GM23338 (cell line): ENCODE data around the gene AOAH. TPM values are rescaled to one million over a fixed set of nuclear protein-coding genes. Genes with fewer than 3 reads are reported as not detected.
A peak's percentile ranks its signal among the peaks of the same experiment; 100 is the strongest.

Source experiments
- ATAC-seq: fragments of 200-7000 bp; cut with Tn5 transposase; 3 replicates; pipeline ENCODE4 v1.9.1; 2020
- DNase-seq: peaks from one replicate; pipeline ENCODE4 v3.0.0-alpha.2; 2015; ENCODE audit warnings: low spot score
- H2AFZ ChIP-seq: fragments of 200-600 bp; sonication (generic); 2 replicates; pipeline ENCODE4 v1.8.0; 2016; ENCODE audit warnings: antibody characterized with exemption, mild to moderate bottlenecking, moderate library complexity
- H3F3A ChIP-seq: fragments of 200-600 bp; sonication (generic); replicated peaks from 2 replicates; pipeline ENCODE4 v1.8.0; 2017; ENCODE audit warnings: antibody characterized with exemption, mixed run types, low read depth
- H3K27ac ChIP-seq: fragments of 200-600 bp; sonication (generic); 2 replicates; pipeline ENCODE4 v1.6.1; 2016; ENCODE audit warnings: low read depth
- H3K27me3 ChIP-seq: fragments of 200-600 bp; sonication (generic); 2 replicates; pipeline ENCODE4 v1.8.0; 2016; ENCODE audit warnings: mild to moderate bottlenecking, mixed run types, moderate library complexity; ENCODE audit not compliant: insufficient read depth
- H3K36me3 ChIP-seq: fragments of 200-600 bp; sonication (generic); 2 replicates; pipeline ENCODE4 v1.8.0; 2016; ENCODE audit warnings: mild to moderate bottlenecking; ENCODE audit not compliant: insufficient read depth
- H3K4me1 ChIP-seq: fragments of 200-600 bp; sonication (generic); 2 replicates; pipeline ENCODE4 v1.8.0; 2016; ENCODE audit warnings: mild to moderate bottlenecking, moderate library complexity; ENCODE audit not compliant: insufficient read depth
- H3K4me2 ChIP-seq: fragments of 200-600 bp; sonication (generic); 2 replicates; pipeline ENCODE4 v1.7.1; 2017; ENCODE audit warnings: mixed run types
- H3K4me3 ChIP-seq: fragments of 200-600 bp; sonication (generic); 2 replicates; pipeline ENCODE4 v1.6.1; 2016; ENCODE audit warnings: mixed run types
- H3K79me2 ChIP-seq: fragments of 200-600 bp; sonication (generic); replicated peaks from 2 replicates; pipeline ENCODE4 v1.8.0; 2017; ENCODE audit warnings: mild to moderate bottlenecking; ENCODE audit not compliant: insufficient read depth
- H3K9me2 ChIP-seq: fragments of 200-600 bp; sonication (generic); 2 replicates; pipeline ENCODE4 v1.8.0; 2017; ENCODE audit not compliant: insufficient read depth
- H4K20me1 ChIP-seq: fragments of 200-600 bp; sonication (generic); replicated peaks from 2 replicates; pipeline ENCODE4 v1.8.0; 2017; ENCODE audit warnings: mild to moderate bottlenecking; ENCODE audit not compliant: insufficient read depth
- H3K27ac Mint-ChIP-seq: 2 replicates; pipeline ENCODE4 v1.8.0; 2020; ENCODE audit warnings: inconsistent platforms, mild to moderate bottlenecking, moderate library complexity, mixed read lengths
- H3K27me3 Mint-ChIP-seq: 3 replicates; pipeline ENCODE4 v1.8.0; 2022; ENCODE audit warnings: low read depth, mild to moderate bottlenecking, moderate library complexity, mixed read lengths, inconsistent platforms; ENCODE audit not compliant: insufficient read depth, poor library complexity
- H3K36me3 Mint-ChIP-seq: 3 replicates; pipeline ENCODE4 v1.8.0; 2021; ENCODE audit warnings: low read depth, mild to moderate bottlenecking, inconsistent platforms, moderate library complexity, mixed read lengths
- H3K4me1 Mint-ChIP-seq: 3 replicates; pipeline ENCODE4 v1.8.0; 2020; ENCODE audit warnings: mild to moderate bottlenecking, inconsistent platforms, mixed read lengths
- H3K4me3 Mint-ChIP-seq: 3 replicates; pipeline ENCODE4 v1.8.0; 2021; ENCODE audit warnings: moderate library complexity, mild to moderate bottlenecking, inconsistent platforms, mixed read lengths
- H3K9me3 Mint-ChIP-seq: 3 replicates; pipeline ENCODE4 v1.8.0; 2020; ENCODE audit warnings: moderate library complexity, mild to moderate bottlenecking, inconsistent platforms, mixed read lengths
- CREB1 ChIP-seq: fragments of 250-450 bp; sonication (Bioruptor Pico); IDR thresholded peaks from 2 replicates; pipeline ENCODE4 v1.5.0; 2020; ENCODE audit warnings: low read depth, mild to moderate bottlenecking, moderate library complexity
- ETS1 ChIP-seq: IDR thresholded peaks from 2 replicates; pipeline ENCODE4 v1.6.1; 2016; ENCODE audit warnings: antibody characterized with exemption
- EZH2 ChIP-seq: fragments of 200-600 bp; sonication (generic); IDR thresholded peaks from one replicate; pipeline ENCODE4 v1.8.0; 2017; ENCODE audit warnings: antibody characterized with exemption, mild to moderate bottlenecking, low read depth; ENCODE audit not compliant: unreplicated experiment
- EZH2phosphoT487 ChIP-seq: fragments of 200-600 bp; sonication (generic); IDR thresholded peaks from one replicate; pipeline ENCODE4 v1.8.1; 2018; ENCODE audit warnings: antibody characterized with exemption; ENCODE audit not compliant: unreplicated experiment
- JUNB ChIP-seq: IDR thresholded peaks from one replicate; pipeline ENCODE4 v1.6.1; 2016; ENCODE audit warnings: antibody characterized with exemption; ENCODE audit not compliant: unreplicated experiment
- NANOG ChIP-seq: IDR thresholded peaks from 2 replicates; pipeline ENCODE4 v1.6.1; 2016; ENCODE audit warnings: antibody characterized with exemption, borderline replicate concordance
- POLR2AphosphoS5 ChIP-seq: IDR thresholded peaks from 2 replicates; pipeline ENCODE4 v1.6.1; 2016; ENCODE audit warnings: antibody characterized with exemption, low read depth
- STAT1 ChIP-seq: IDR thresholded peaks from one replicate; pipeline ENCODE4 v1.6.1; 2016; ENCODE audit warnings: antibody characterized with exemption; ENCODE audit not compliant: unreplicated experiment
- ZNF114 ChIP-seq: fragments of 250-450 bp; sonication (Bioruptor Pico); IDR thresholded peaks from 2 replicates; pipeline ENCODE4 v1.5.0; 2020; ENCODE audit warnings: mild to moderate bottlenecking, moderate library complexity
- ZNF331 ChIP-seq: fragments of 250-450 bp; sonication (Bioruptor Pico); IDR thresholded peaks from 2 replicates; pipeline ENCODE4 v1.5.0; 2020; ENCODE audit warnings: low read depth, mild to moderate bottlenecking, moderate library complexity
- polyA plus RNA-seq: library from polyadenylated mRNA; unstranded; fragments of >200 nt; fragmentation: Nextera tagmentation; extraction: Ambion mirVana; gene quantifications from 2 replicates; pipeline ENCODE4 v1.2.1, GENCODE V29; 2016
- total RNA-seq: library from RNA; depleted of rRNA; stranded (reverse); fragments of >200 nt; shearing (Covaris generic); gene quantifications from 2 replicates; pipeline ENCODE4 v1.2.3, GENCODE V29; 2014
- TF ChIP-seq, protein P1 (sequence below), 2 experiments: fragments of 200-600 bp in 1 of 2; sonication (generic) in 1 of 2; conservative IDR thresholded peaks; 2 replicates each; pipeline versions ENCODE4 v1.5.1 to v1.6.1; 2016 to 2017; ENCODE audit warnings: antibody characterized with exemption in 2 of 2, low read depth in 2 of 2, mild to moderate bottlenecking in 2 of 2, moderate library complexity in 1 of 2
- TF ChIP-seq, protein P2 (sequence below): IDR thresholded peaks from one replicate; pipeline ENCODE4 v1.6.1; 2018; ENCODE audit warnings: antibody characterized with exemption; ENCODE audit not compliant: unreplicated experiment

The AOAH gene
- total and polyA plus RNA-seq, 2 experiments from 2014 or later = not detected

DNA sequence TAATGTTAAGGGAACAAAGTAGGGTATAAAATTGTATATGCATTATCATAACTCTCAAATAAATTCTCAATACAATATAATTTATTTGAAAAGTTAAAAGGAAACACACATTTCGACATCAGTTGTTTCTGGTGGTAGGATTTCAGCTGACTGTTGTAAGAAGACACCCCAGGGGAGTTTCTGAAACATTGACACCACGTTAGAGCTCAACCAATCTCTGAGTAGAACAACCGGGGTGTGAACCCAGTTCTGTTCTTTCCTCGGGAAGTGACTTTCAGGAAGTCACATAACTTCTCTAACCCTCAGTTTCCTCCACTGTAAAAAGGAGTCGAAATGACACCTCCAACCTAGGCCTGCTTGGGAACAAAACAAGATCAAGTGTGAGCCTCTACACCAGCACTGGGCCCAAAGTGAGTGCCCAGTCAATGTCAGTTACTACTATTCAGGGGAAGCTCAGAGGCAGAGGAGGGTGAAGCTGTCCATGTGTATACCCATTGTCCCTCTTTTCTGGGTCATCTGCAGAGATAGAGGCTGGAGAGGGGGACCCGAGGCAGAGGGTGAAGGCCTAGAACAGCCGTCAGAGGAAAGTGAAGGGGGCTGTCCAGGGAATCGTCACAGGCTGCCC, 67.1 kb downstream of the AOAH start:
- H3K4me1 ChIP-seq = peaks cover 67% of the 10 kb centered on the region
- H3K79me2 ChIP-seq = no peaks in the 10 kb centered on the region
- no peak for ATAC-seq
- H3K4me1 Mint-ChIP-seq = peaks cover 76% of the 10 kb centered on the region
- no peak for DNase-seq
- H3F3A ChIP-seq = no peaks in the 10 kb centered on the region
- 0 out of 2 replicates have a peak overlapping the region, but pooled peaks have one; percentile 40 for H2AFZ ChIP-seq
- H3K36me3 Mint-ChIP-seq = no peaks in the 10 kb centered on the region
- H3K27me3 Mint-ChIP-seq = peaks cover 7% of the 10 kb centered on the region
- no peak overlapping the region for H3K4me2 ChIP-seq
- H3K36me3 ChIP-seq = no peaks in the 10 kb centered on the region
- H3K27ac ChIP-seq = no peak overlapping the region
- no peaks in the 10 kb centered on the region; the same call in 2 of the 3 replicates for H3K9me3 Mint-ChIP-seq
- no peaks in the 10 kb centered on the region for H3K27me3 ChIP-seq
- no peak overlapping the region for H3K4me3 Mint-ChIP-seq
- H3K4me3 ChIP-seq = no peak overlapping the region
- H4K20me1 ChIP-seq = no peaks in the 10 kb centered on the region
- TF ChIP-seq ZNF114 (CRISPR knock-in tag) (no peak), POLR2AphosphoS5 (no peak), ETS1 (no peak), EZH2 (no peak)
- H3K27ac Mint-ChIP-seq = peak overlapping the region; percentile 17; the same call in 1 of the 2 replicates
- no peaks in the 10 kb centered on the region for H3K9me2 ChIP-seq

GRCh38 chr7:36654436-36654835, 69.9 kb downstream of the AOAH start:
- DNase-seq (no peak), ATAC-seq (peak; percentile 8; the same call in 1 of the 3 replicates)
- Mint-ChIP-seq H3K4me3 (no peak overlapping the region), H3K36me3 (no peaks in the 10 kb centered on the region), H3K27me3 (peaks cover 7% of the 10 kb centered on the region), H3K9me3 (no peaks in the 10 kb centered on the region), H3K4me1 (peaks cover 59% of the 10 kb centered on the region), H3K27ac (no peak overlapping the region)
- no peaks in the 10 kb centered on the region for H3F3A ChIP-seq
- no peaks in the 10 kb centered on the region for H4K20me1 ChIP-seq
- peak overlapping the region; percentile 65 for H3K27ac ChIP-seq
- H3K4me2 ChIP-seq = peak overlapping the region; percentile 71
- no peaks in the 10 kb centered on the region for H3K9me2 ChIP-seq
- H3K79me2 ChIP-seq = no peaks in the 10 kb centered on the region
- no peaks in the 10 kb centered on the region for H3K36me3 ChIP-seq
- peaks cover 45% of the 10 kb centered on the region for H3K4me1 ChIP-seq
- H3K27me3 ChIP-seq = no peaks in the 10 kb centered on the region
- no peak overlapping the region for H2AFZ ChIP-seq
- H3K4me3 ChIP-seq = no peak overlapping the region; the same call in 1 of the 2 replicates
- TF ChIP-seq EZH2phosphoT487 (no peak), ZNF331 (CRISPR knock-in tag) (no peak), JUNB (no peak), ZNF114 (CRISPR knock-in tag) (no peak), NANOG (no peak), CREB1 (no peak), ETS1 (no peak), POLR2AphosphoS5 (no peak), EZH2 (no peak), STAT1 (no peak)
- TF ChIP-seq, protein P1, sequence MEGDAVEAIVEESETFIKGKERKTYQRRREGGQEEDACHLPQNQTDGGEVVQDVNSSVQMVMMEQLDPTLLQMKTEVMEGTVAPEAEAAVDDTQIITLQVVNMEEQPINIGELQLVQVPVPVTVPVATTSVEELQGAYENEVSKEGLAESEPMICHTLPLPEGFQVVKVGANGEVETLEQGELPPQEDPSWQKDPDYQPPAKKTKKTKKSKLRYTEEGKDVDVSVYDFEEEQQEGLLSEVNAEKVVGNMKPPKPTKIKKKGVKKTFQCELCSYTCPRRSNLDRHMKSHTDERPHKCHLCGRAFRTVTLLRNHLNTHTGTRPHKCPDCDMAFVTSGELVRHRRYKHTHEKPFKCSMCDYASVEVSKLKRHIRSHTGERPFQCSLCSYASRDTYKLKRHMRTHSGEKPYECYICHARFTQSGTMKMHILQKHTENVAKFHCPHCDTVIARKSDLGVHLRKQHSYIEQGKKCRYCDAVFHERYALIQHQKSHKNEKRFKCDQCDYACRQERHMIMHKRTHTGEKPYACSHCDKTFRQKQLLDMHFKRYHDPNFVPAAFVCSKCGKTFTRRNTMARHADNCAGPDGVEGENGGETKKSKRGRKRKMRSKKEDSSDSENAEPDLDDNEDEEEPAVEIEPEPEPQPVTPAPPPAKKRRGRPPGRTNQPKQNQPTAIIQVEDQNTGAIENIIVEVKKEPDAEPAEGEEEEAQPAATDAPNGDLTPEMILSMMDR (conservative IDR thresholded peaks at IDR 0.05; ENCODE audit: low read depth in 2 of 2) = no peak
- TF ChIP-seq, protein P2, sequence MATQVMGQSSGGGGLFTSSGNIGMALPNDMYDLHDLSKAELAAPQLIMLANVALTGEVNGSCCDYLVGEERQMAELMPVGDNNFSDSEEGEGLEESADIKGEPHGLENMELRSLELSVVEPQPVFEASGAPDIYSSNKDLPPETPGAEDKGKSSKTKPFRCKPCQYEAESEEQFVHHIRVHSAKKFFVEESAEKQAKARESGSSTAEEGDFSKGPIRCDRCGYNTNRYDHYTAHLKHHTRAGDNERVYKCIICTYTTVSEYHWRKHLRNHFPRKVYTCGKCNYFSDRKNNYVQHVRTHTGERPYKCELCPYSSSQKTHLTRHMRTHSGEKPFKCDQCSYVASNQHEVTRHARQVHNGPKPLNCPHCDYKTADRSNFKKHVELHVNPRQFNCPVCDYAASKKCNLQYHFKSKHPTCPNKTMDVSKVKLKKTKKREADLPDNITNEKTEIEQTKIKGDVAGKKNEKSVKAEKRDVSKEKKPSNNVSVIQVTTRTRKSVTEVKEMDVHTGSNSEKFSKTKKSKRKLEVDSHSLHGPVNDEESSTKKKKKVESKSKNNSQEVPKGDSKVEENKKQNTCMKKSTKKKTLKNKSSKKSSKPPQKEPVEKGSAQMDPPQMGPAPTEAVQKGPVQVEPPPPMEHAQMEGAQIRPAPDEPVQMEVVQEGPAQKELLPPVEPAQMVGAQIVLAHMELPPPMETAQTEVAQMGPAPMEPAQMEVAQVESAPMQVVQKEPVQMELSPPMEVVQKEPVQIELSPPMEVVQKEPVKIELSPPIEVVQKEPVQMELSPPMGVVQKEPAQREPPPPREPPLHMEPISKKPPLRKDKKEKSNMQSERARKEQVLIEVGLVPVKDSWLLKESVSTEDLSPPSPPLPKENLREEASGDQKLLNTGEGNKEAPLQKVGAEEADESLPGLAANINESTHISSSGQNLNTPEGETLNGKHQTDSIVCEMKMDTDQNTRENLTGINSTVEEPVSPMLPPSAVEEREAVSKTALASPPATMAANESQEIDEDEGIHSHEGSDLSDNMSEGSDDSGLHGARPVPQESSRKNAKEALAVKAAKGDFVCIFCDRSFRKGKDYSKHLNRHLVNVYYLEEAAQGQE = no peak
